ENCODE measurements around the gene NEK7.
A peak's percentile ranks its signal among the peaks of the same experiment; 100 is the strongest.
"Not testable (repeated sequence)": the region's sequence is repeated elsewhere in the genome, so short reads cannot be mapped to it uniquely, and the experiment has no call there.

Gene NEK7

GRCh38 chr1:198156745-198157240 lies at the start of gene NEK7:
TSS of gene NEK7 (plus strand) at chr1:198156998. CDS start at chr1:198232581, 75,583 bp downstream.
- DNase-seq (ENCODE audit: low read depth in 1 of 2, low spot score in 1 of 2): peak; percentile 31 to 46

GRCh38 chr1:198107091-198107501 lies 49.7 kb upstream of the NEK7 start:
- DNase-seq (ENCODE audit: low read depth in 1 of 2, low spot score in 1 of 2): no peak

- DNase-seq (ENCODE audit: low read depth in 1 of 2, low spot score in 1 of 2): no peak
These were observed 48.0 kb upstream of the NEK7 start for GRCh38 chr1:198108636-198109370.

- no peak for DNase-seq (ENCODE audit: low read depth in 1 of 2, low spot score in 1 of 2)
These were observed 47.5 kb upstream of the NEK7 start for GRCh38 chr1:198109371-198109715.

GRCh38 chr1:198113342-198113750 lies 43.5 kb upstream of the NEK7 start:
- no peak for DNase-seq (ENCODE audit: low read depth in 1 of 2, low spot score in 1 of 2)

GRCh38 chr1:198116069-198116468 lies 40.7 kb upstream of the NEK7 start:
- no peak for DNase-seq (ENCODE audit: low read depth in 1 of 2, low spot score in 1 of 2)

GRCh38 chr1:198116469-198116868 lies 40.3 kb upstream of the NEK7 start:
- no peak for DNase-seq (ENCODE audit: low read depth in 1 of 2, low spot score in 1 of 2)

- no peak for DNase-seq (ENCODE audit: low read depth in 1 of 2, low spot score in 1 of 2)
These were observed 39.5 kb upstream of the NEK7 start for GRCh38 chr1:198117267-198117666.

GRCh38 chr1:198118134-198118533 lies 38.7 kb upstream of the NEK7 start:
- DNase-seq (ENCODE audit: low read depth in 1 of 2, low spot score in 1 of 2): no peak

- DNase-seq (ENCODE audit: low read depth in 1 of 2, low spot score in 1 of 2): no peak
These were observed 36.9 kb upstream of the NEK7 start for GRCh38 chr1:198119906-198120305.

GRCh38 chr1:198121056-198121826 lies 35.6 kb upstream of the NEK7 start:
- no peak for DNase-seq (ENCODE audit: low read depth in 1 of 2, low spot score in 1 of 2)

- DNase-seq (ENCODE audit: low read depth in 1 of 2, low spot score in 1 of 2): no peak
These were observed 34.1 kb upstream of the NEK7 start for GRCh38 chr1:198122693-198123092.

- no peak for DNase-seq (ENCODE audit: low read depth in 1 of 2, low spot score in 1 of 2)
These were observed 33.7 kb upstream of the NEK7 start for GRCh38 chr1:198123133-198123532.

GRCh38 chr1:198124673-198125072 lies 32.1 kb upstream of the NEK7 start:
- DNase-seq (ENCODE audit: low read depth in 1 of 2, low spot score in 1 of 2): no peak

- DNase-seq (ENCODE audit: low read depth in 1 of 2, low spot score in 1 of 2): no peak
These were observed 30.6 kb upstream of the NEK7 start for GRCh38 chr1:198125995-198126735.

GRCh38 chr1:198128533-198128932 lies 28.3 kb upstream of the NEK7 start:
- no peak for DNase-seq (ENCODE audit: low read depth in 1 of 2, low spot score in 1 of 2)

GRCh38 chr1:198130053-198130452 lies 26.7 kb upstream of the NEK7 start:
- DNase-seq (ENCODE audit: low read depth in 1 of 2, low spot score in 1 of 2): not testable (repeated sequence)

- DNase-seq (ENCODE audit: low read depth in 1 of 2, low spot score in 1 of 2): no peak
These were observed 24.6 kb upstream of the NEK7 start for GRCh38 chr1:198132060-198132781.

GRCh38 chr1:198134252-198134651 lies 22.5 kb upstream of the NEK7 start:
- DNase-seq (ENCODE audit: low read depth in 1 of 2, low spot score in 1 of 2): no peak

GRCh38 chr1:198135366-198135765 lies 21.4 kb upstream of the NEK7 start:
- DNase-seq (ENCODE audit: low read depth in 1 of 2, low spot score in 1 of 2): no peak
